ENCODE results near the gene MTOR. TPM values are rescaled to one million over a fixed set of nuclear protein-coding genes. Genes with fewer than 3 reads are reported as not detected.
A peak's percentile ranks its signal among the peaks of the same experiment; 100 is the strongest.

The MTOR gene
- total RNA-seq, 6 experiments from 2014 or later = 25.1 to 35.3 (median 32.4) TPM

- intact Hi-C loops (cut with DNase I) = no loop called here
- 38% methylated on average over 1 of the region's 8 CpGs for WGBS (ENCODE audit: insufficient coverage, low coverage, low lambda C conversion rate, missing lambda C conversion rate)
- no peaks in the 10 kb centered on the region for H3K27me3 ChIP-seq
- H3K4me1 ChIP-seq = peaks cover 0 to 25% (median 10%) of the 10 kb centered on the region in 4 donors
- no peak for ATAC-seq
- TF ChIP-seq CTCF (IDR thresholded peaks at IDR 0.05) (no peak), POLR2A (IDR thresholded peaks at IDR 0.05) (no peak)
- no peak overlapping the region for H3K27ac ChIP-seq
- H3K36me3 ChIP-seq = peaks cover 0 to 52% (median 29%) of the 10 kb centered on the region in 4 donors
- H3K4me3 ChIP-seq = no peak overlapping the region
- H3K9me3 ChIP-seq = no peaks in the 10 kb centered on the region
- no peak for DNase-seq
These were observed 129.6 kb downstream of the MTOR start for GRCh38 chr1:11132563-11133293.

- Histone ChIP-seq H3K9me3 (no peaks in the 10 kb centered on the region), H3K36me3 (peaks cover 0 to 55% (median 31%) of the 10 kb centered on the region in 4 donors), H3K4me3 (no peak overlapping the region), H3K27me3 (no peaks in the 10 kb centered on the region), H3K4me1 (peaks cover 0 to 25% (median 10%) of the 10 kb centered on the region in 4 donors), H3K27ac (no peak overlapping the region)
- TF ChIP-seq CTCF (IDR thresholded peaks at IDR 0.05) = no peak
- TF ChIP-seq POLR2A (IDR thresholded peaks at IDR 0.05) = no peak
- peak; percentile 30 to 50 (median 43) for ATAC-seq
- intact Hi-C loops (cut with DNase I) = no loop called here
- 30% methylated on average over 3 of the region's 3 CpGs for WGBS (ENCODE audit: insufficient coverage, low coverage, low lambda C conversion rate, missing lambda C conversion rate)
- peak in 2 of 3 donors; percentile 32 to 58 for DNase-seq
These were observed 130.5 kb downstream of the MTOR start for GRCh38 chr1:11131816-11132215.

- intact Hi-C loops (cut with DNase I) = no loop called here
- Histone ChIP-seq H3K9me3 (no peaks in the 10 kb centered on the region), H3K27me3 (no peaks in the 10 kb centered on the region), H3K27ac (no peak overlapping the region), H3K4me3 (no peak overlapping the region), H3K36me3 (peaks cover 0 to 61% (median 34%) of the 10 kb centered on the region in 4 donors), H3K4me1 (peaks cover 0 to 25% (median 10%) of the 10 kb centered on the region in 4 donors)
- TF ChIP-seq CTCF (IDR thresholded peaks at IDR 0.05) = no peak
- TF ChIP-seq POLR2A (IDR thresholded peaks at IDR 0.05) = no peak
- WGBS (ENCODE audit: insufficient coverage, low coverage, low lambda C conversion rate, missing lambda C conversion rate) = 95% methylated on average over 6 of the region's 17 CpGs
- ATAC-seq (no peak), DNase-seq (no peak)
These were observed 131.9 kb downstream of the MTOR start for GRCh38 chr1:11130406-11130805.

GRCh38 chr1:11129649-11130390 is 132.5 kb downstream of the MTOR start:
- intact Hi-C loops (cut with DNase I) = no loop called here
- TF ChIP-seq POLR2A (IDR thresholded peaks at IDR 0.05) (no peak), CTCF (IDR thresholded peaks at IDR 0.05) (no peak)
- Histone ChIP-seq H3K4me1 (peaks cover 0 to 24% (median 10%) of the 10 kb centered on the region in 4 donors), H3K36me3 (peaks cover 0 to 67% (median 35%) of the 10 kb centered on the region in 4 donors), H3K27me3 (no peaks in the 10 kb centered on the region), H3K9me3 (no peaks in the 10 kb centered on the region), H3K4me3 (no peak overlapping the region), H3K27ac (no peak overlapping the region)
- WGBS (ENCODE audit: insufficient coverage, low coverage, low lambda C conversion rate, missing lambda C conversion rate) = 94% methylated on average over 11 of the region's 15 CpGs
- no peak for DNase-seq
- no peak for ATAC-seq

Data from right lobe of liver (tissue), 6 donors.